ENCODE data around the gene ACKR3. TPM values are rescaled to one million over a fixed set of nuclear protein-coding genes. Genes with fewer than 3 reads are reported as not detected.

The ACKR3 gene
- total RNA-seq, 2 experiments from 2014 or later: 0.61 to 0.74 TPM

DNA sequence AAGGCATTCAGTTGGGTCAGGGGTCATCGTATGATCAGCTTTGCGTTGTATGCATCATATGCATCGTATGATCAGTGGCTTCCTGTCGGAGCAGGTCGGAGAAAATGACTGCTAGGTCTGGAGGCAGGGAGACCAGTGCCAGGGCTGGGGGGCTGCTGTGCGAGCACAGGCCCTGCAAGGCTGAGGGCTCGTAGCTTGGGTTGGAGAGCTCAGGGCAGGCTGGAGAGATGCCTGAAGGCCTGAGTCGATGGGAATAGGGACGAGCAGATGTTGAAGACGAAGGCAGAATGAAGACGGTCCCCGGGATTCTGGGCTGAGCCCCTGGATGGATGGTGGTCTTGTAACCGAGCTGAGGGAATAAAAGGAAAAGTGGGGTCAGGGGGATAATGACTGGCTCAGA, 25.3 kb upstream of the ACKR3 start:
- TF ChIP-seq CTCF (IDR thresholded peaks at IDR 0.05): no peak
- H3K36me3 ChIP-seq (ENCODE audit: insufficient read depth, low read length): peaks cover 12% of the 10 kb centered on the region
- no peaks in the 10 kb centered on the region for H3K27me3 Mint-ChIP-seq
- H3K27ac Mint-ChIP-seq: peak overlapping the region; percentile 89
- ChIA-PET CTCF (no interaction called here), POLR2A (no interaction called here)
- H3K27me3 ChIP-seq (ENCODE audit: control insufficient read depth in 1 of 2, insufficient read depth in 2 of 2, low read length in 2 of 2): no peaks in the 10 kb centered on the region
- H3K36me3 Mint-ChIP-seq (ENCODE audit: low read depth): peaks cover 49% of the 10 kb centered on the region
- ATAC-seq (ENCODE audit: poor library complexity) (no peak), DNase-seq (no peak)
- H3K4me1 ChIP-seq (ENCODE audit: insufficient read depth, low read length): peaks cover 62% of the 10 kb centered on the region
- intact Hi-C loops (cut with DNase I, micrococcal nuclease): no loop called here
- H3K27ac ChIP-seq (ENCODE audit: low read depth in 1 of 2, low read length in 2 of 2): peak overlapping the region in 1 of 2 donors; percentile 59
- H3K9me3 ChIP-seq (ENCODE audit: control insufficient read depth in 1 of 2, insufficient read depth in 1 of 2, low read length in 2 of 2): no peaks in the 10 kb centered on the region
- H3K9me3 Mint-ChIP-seq: no peaks in the 10 kb centered on the region
- peaks cover 94% of the 10 kb centered on the region for H3K4me1 Mint-ChIP-seq (ENCODE audit: low read depth)
- H3K4me3 ChIP-seq (ENCODE audit: low read length): no peak overlapping the region
- H3K4me3 Mint-ChIP-seq: peak overlapping the region; percentile 12

DNA sequence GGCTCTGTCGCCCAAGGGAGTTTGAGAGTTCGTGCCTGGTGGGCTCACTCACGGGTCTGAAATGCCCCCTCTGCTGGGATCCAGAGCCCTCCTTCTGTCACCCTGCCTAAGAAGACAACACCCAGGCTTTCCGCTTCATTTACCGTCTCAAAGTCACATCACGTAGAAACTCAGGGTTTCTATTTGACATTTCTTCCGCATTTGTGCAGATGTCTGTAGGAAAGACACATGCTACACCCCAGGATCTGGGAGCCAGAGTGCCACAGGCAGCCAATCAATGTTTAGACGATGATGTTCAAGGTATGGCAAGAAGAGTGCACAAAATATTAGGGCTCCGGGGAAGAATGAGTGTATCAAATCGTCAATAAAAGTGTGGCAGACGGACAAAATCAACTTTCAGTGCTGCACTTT, 24.4 kb upstream of the ACKR3 start:
- no peaks in the 10 kb centered on the region for H3K27me3 Mint-ChIP-seq
- H3K36me3 Mint-ChIP-seq (ENCODE audit: low read depth): peaks cover 40% of the 10 kb centered on the region
- ChIA-PET POLR2A (interaction anchor here (1.2 to 2.8 kb wide), 5 partner anchors 9 to 32 kb away, joined by 4 to 33 read pairs (median 13); partner anchors contain the start of gene ACKR3), CTCF (interaction anchor here (2.8 kb wide), 1 partner anchor 32 kb away, joined by 13 read pairs; no protein-coding TSS in a partner anchor)
- TF ChIP-seq CTCF (IDR thresholded peaks at IDR 0.05): no peak
- H3K36me3 ChIP-seq (ENCODE audit: insufficient read depth, low read length): peaks cover 12% of the 10 kb centered on the region
- H3K4me1 Mint-ChIP-seq (ENCODE audit: low read depth): peaks cover 94% of the 10 kb centered on the region
- peak overlapping the region; percentile 59 to 85 for H3K27ac ChIP-seq (ENCODE audit: low read depth in 1 of 2, low read length in 2 of 2)
- intact Hi-C loops (cut with DNase I, micrococcal nuclease): loop anchor here in 1 of 2 experiments (5.0 kb wide), 1 partner anchor 33 kb away; no protein-coding TSS in a partner anchor
- H3K9me3 Mint-ChIP-seq: no peaks in the 10 kb centered on the region
- ATAC-seq (ENCODE audit: poor library complexity) (no peak), DNase-seq (peak in 1 of 14 experiments; percentile 19)
- peak overlapping the region; percentile 21 for H3K4me3 Mint-ChIP-seq
- no peaks in the 10 kb centered on the region for H3K27me3 ChIP-seq (ENCODE audit: control insufficient read depth in 1 of 2, insufficient read depth in 2 of 2, low read length in 2 of 2)
- peaks cover 66% of the 10 kb centered on the region for H3K4me1 ChIP-seq (ENCODE audit: insufficient read depth, low read length)
- no peak overlapping the region for H3K4me3 ChIP-seq (ENCODE audit: low read length)
- H3K9me3 ChIP-seq (ENCODE audit: control insufficient read depth in 1 of 2, insufficient read depth in 1 of 2, low read length in 2 of 2): no peaks in the 10 kb centered on the region
- H3K27ac Mint-ChIP-seq: peak overlapping the region; percentile 89

GRCh38 chr2:236545814-236546480, 23.7 kb upstream of the ACKR3 start:
- H3K9me3 ChIP-seq (ENCODE audit: control insufficient read depth in 1 of 2, insufficient read depth in 1 of 2, low read length in 2 of 2): no peaks in the 10 kb centered on the region
- H3K36me3 Mint-ChIP-seq (ENCODE audit: low read depth): peaks cover 34% of the 10 kb centered on the region
- peak overlapping the region; percentile 89 for H3K27ac Mint-ChIP-seq
- H3K27me3 ChIP-seq (ENCODE audit: control insufficient read depth in 1 of 2, insufficient read depth in 2 of 2, low read length in 2 of 2): no peaks in the 10 kb centered on the region
- peaks cover 9% of the 10 kb centered on the region for H3K36me3 ChIP-seq (ENCODE audit: insufficient read depth, low read length)
- peak; percentile 52 for ATAC-seq (ENCODE audit: poor library complexity)
- POLR2A ChIA-PET: interaction anchor here (0.9 to 2.8 kb wide), 6 partner anchors 9 to 33 kb away, joined by 4 to 33 read pairs (median 10); partner anchors contain the start of gene ACKR3
- H3K4me3 Mint-ChIP-seq: peak overlapping the region; percentile 62
- H3K4me3 ChIP-seq (ENCODE audit: low read length): peak overlapping the region; percentile 17
- no peaks in the 10 kb centered on the region for H3K27me3 Mint-ChIP-seq
- H3K4me1 ChIP-seq (ENCODE audit: insufficient read depth, low read length): peaks cover 73% of the 10 kb centered on the region
- peak overlapping the region; percentile 59 to 85 for H3K27ac ChIP-seq (ENCODE audit: low read depth in 1 of 2, low read length in 2 of 2)
- DNase-seq: peak in 5 of 14 experiments; percentile 30 to 73 (median 63)
- TF ChIP-seq CTCF (IDR thresholded peaks at IDR 0.05): no peak
- intact Hi-C loops (cut with DNase I, micrococcal nuclease): loop anchor here in 1 of 2 experiments (1.0 to 5.0 kb wide), 3 partner anchors 9 to 34 kb away; partner anchors contain the start of gene ACKR3
- CTCF ChIA-PET: interaction anchor here (0.9 to 2.8 kb wide), 3 partner anchors 8 to 33 kb away, joined by 3 to 13 read pairs (median 7); no protein-coding TSS in a partner anchor
- no peaks in the 10 kb centered on the region for H3K9me3 Mint-ChIP-seq
- H3K4me1 Mint-ChIP-seq (ENCODE audit: low read depth): peaks cover 94% of the 10 kb centered on the region
